ENCODE data around the gene UBE2L3. TPM values are rescaled to one million over a fixed set of nuclear protein-coding genes. Genes with fewer than 3 reads are reported as not detected.

Gene UBE2L3
- total and polyA plus RNA-seq, 2 of the 8 experiments (the other 6 are each of a cell fraction or from before 2014, with no cell fraction given): 63.5 to 90.0 TPM

- no peak for TF ChIP-seq BCL11A (IDR thresholded peaks at IDR 0.05; ENCODE audit: low read depth in 2 of 2, low read length in 2 of 2)
- no peak for TF ChIP-seq CHD7 (IDR thresholded peaks at IDR 0.05; ENCODE audit: insufficient replicate concordance, low read length)
- TF ChIP-seq RFX5 (IDR thresholded peaks at IDR 0.05; ENCODE audit: borderline replicate concordance, low read depth, low read length): no peak
These were observed 84.6 kb downstream of the UBE2L3 start (continued) for GRCh38 chr22:21652010-21652546.
